Activated CD4-positive, alpha-beta T cell treated with anti-CD3 and anti-CD28 coated beads, Interleukin-2, amount 10 ng/mL, durations not matched to agents 24 days and 14 days (primary cell): ENCODE measurements around the gene PAM16. TPM values are rescaled to one million over a fixed set of nuclear protein-coding genes. Genes with fewer than 3 reads are reported as not detected.
A peak's percentile ranks its signal among the peaks of the same experiment; 100 is the strongest.

Experiments used
- DNase-seq: peaks from one replicate; pipeline ENCODE4 v3.0.0; 2022
- H3K27ac Mint-ChIP-seq: one replicate; pipeline ENCODE4 v1.8.0; 2022; ENCODE audit warnings: mild to moderate bottlenecking, mixed read lengths
- H3K27me3 Mint-ChIP-seq: one replicate; pipeline ENCODE4 v1.8.0; 2022; ENCODE audit warnings: mixed read lengths
- H3K36me3 Mint-ChIP-seq: one replicate; pipeline ENCODE4 v1.8.0; 2022; ENCODE audit warnings: low read depth, mild to moderate bottlenecking, mixed read lengths
- H3K4me1 Mint-ChIP-seq: one replicate; pipeline ENCODE4 v1.8.0; 2021; ENCODE audit warnings: mixed read lengths
- H3K4me3 Mint-ChIP-seq: one replicate; pipeline ENCODE4 v1.8.0; 2022; ENCODE audit warnings: mild to moderate bottlenecking, moderate library complexity, mixed read lengths
- H3K9me3 Mint-ChIP-seq: one replicate; pipeline ENCODE4 v1.8.0; 2021; ENCODE audit warnings: mixed read lengths
- intact Hi-C: fragments of 100-400 bp; cut with micrococcal nuclease; formaldehyde crosslinking; loops from one replicate; pipeline ENCODE4 v1.15.1; 2023
- total RNA-seq: library from RNA; stranded (reverse); gene quantifications from 2 replicates; pipeline ENCODE4 v1.2.3, GENCODE V29; 2022

Gene PAM16
- total RNA-seq, 1 donor from 2014 or later: 104 TPM

DNA sequence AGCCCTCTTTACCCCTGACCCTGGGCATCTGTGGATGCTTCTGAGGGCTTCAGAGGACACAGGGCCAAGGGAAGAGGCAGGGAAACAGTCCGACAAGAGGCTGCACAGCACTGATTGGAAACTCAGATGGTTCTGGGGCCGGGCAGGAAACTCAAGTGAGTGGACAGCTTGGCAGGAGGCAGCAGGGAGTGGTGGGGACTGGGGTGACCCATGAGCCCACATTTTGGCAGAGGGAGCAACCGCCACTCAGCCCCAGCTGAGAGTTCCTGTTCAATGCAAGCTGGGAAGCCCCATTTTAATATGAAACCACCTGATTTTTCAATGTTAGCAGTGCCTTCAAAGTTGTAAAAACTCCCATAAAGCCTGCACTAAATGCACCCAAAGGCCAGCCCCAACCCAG is 19.0 kb upstream of the PAM16 start:
- Mint-ChIP-seq H3K36me3 (peaks cover 5% of the 10 kb centered on the region), H3K9me3 (no peaks in the 10 kb centered on the region), H3K27ac (no peak overlapping the region), H3K4me1 (no peaks in the 10 kb centered on the region), H3K4me3 (no peak overlapping the region), H3K27me3 (no peaks in the 10 kb centered on the region)
- intact Hi-C loops: loop anchor here (5.0 kb wide), 1 partner anchor 47 kb away; the partner anchor contains the start of gene CORO7
- DNase-seq: no peak

DNA sequence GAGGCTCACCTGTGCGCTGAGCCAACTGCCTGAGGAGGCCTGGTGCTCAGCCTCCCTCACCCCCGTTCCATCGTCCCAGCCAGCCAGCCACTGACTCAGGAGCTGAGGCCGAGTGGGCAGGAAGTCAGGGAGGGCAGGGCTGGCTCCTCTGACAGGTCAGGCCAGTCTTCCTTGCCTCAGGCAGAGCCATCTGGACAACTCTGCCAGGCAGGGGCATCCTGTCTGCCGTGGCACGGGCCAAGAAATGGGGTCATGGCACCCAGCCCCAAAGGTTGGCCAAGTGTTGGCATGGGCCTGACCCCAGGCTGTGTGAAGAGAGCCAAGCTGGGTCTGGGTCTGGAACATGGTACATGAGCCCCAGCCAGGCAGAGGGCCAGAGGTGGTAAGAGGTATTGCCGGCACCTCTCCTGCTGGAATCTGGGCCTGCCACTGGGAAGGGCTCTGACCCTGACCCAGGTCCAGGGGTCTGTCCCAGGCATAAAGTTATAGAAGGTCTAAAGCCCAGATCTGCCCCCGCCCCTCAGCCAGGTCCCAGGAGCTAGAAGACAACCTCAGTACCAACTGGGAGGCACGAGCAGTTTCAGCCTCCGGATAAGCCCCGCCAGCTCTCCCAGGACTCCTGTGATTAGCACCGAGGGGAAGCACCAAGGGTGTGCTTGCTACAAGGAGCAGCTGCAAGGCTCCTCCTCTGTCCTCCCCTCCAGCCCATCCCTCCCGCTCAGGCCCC is 18.0 kb upstream of the PAM16 start:
- intact Hi-C loops: no loop called here
- H3K4me1 Mint-ChIP-seq: no peaks in the 10 kb centered on the region
- DNase-seq: no peak
- no peaks in the 10 kb centered on the region for H3K27me3 Mint-ChIP-seq
- no peak overlapping the region for H3K27ac Mint-ChIP-seq
- H3K4me3 Mint-ChIP-seq: no peak overlapping the region
- H3K36me3 Mint-ChIP-seq: peaks cover 5% of the 10 kb centered on the region
- no peaks in the 10 kb centered on the region for H3K9me3 Mint-ChIP-seq

DNA sequence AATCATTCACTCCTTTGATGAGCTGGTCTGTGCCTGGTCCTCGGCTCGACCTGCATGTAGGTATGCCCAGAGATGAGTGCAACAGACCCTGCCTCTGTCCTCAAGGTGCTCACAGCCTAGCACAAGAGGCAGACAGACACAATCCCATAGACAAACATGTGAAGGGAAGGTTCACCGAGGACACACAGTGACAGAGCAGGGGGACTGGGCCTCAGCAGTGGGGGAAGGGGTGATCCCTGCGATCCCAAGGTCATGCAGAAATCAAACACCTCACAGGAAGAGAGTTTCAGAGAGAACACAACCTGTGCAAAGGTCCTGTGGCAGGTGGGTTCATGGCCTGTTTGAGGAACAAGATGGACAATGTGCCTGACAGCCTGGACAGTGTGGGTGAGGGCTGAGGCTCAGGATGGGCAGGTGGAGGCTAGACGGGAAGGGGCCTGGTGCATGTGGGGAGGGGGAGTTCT is 16.3 kb upstream of the PAM16 start:
- peak overlapping the region; percentile 5 for H3K27ac Mint-ChIP-seq
- no peaks in the 10 kb centered on the region for H3K9me3 Mint-ChIP-seq

DNA sequence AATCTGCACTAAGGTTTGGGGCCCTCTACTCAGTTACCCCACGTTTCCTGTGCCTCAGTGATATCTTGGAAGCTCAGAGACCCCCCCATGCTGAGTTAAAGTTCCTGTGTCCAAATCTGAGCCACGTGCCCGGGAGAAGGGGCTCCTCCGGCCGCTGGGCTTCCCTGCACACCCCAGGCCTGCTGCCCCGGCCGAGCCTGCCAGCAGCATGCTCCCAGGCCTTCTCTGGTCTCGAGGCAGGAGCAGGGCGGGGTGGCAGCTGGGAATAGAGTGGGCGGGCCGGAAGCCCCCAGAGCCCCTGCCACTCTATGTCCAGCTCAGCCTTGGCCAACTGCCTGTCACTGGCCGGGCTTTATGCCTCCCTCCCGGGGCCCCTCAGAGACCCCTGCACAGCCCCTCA is 14.9 kb upstream of the PAM16 start:
- Mint-ChIP-seq H3K4me1 (no peaks in the 10 kb centered on the region), H3K36me3 (peaks cover 21% of the 10 kb centered on the region), H3K4me3 (no peak overlapping the region), H3K9me3 (no peaks in the 10 kb centered on the region), H3K27me3 (no peaks in the 10 kb centered on the region), H3K27ac (no peak overlapping the region)
- no peak for DNase-seq
- intact Hi-C loops: no loop called here

More for the DNA sequence above, 16.3 kb upstream of the PAM16 start:
- intact Hi-C loops: no loop called here
- DNase-seq: no peak
- no peaks in the 10 kb centered on the region for H3K4me1 Mint-ChIP-seq
- peaks cover 18% of the 10 kb centered on the region for H3K36me3 Mint-ChIP-seq
- H3K4me3 Mint-ChIP-seq: no peak overlapping the region
- H3K27me3 Mint-ChIP-seq: no peaks in the 10 kb centered on the region

DNA sequence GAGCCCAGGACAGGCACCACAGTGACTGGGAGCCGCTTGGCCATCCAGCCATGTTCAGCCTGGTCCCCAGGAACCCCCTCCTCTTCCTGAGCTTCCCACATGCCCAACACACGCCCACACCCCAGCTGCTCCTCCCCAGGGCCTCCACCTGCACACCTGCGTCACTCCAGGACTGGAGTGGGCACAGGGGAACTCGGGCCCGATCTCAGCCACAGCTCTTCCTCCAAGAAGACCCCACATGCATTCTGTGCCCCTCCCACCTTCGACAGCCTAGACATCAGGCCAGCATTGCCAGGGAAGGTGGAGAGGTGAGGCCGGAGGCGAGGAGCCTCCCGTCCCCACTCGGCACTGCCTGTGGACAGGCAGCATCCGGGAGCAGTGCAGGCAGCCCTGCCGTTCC is 14.5 kb upstream of the PAM16 start:
- H3K9me3 Mint-ChIP-seq: no peaks in the 10 kb centered on the region
- no peaks in the 10 kb centered on the region for H3K4me1 Mint-ChIP-seq
- H3K27ac Mint-ChIP-seq: no peak overlapping the region
- no peak overlapping the region for H3K4me3 Mint-ChIP-seq
- intact Hi-C loops: no loop called here
- DNase-seq: no peak
- no peaks in the 10 kb centered on the region for H3K27me3 Mint-ChIP-seq
- H3K36me3 Mint-ChIP-seq: peaks cover 25% of the 10 kb centered on the region

DNA sequence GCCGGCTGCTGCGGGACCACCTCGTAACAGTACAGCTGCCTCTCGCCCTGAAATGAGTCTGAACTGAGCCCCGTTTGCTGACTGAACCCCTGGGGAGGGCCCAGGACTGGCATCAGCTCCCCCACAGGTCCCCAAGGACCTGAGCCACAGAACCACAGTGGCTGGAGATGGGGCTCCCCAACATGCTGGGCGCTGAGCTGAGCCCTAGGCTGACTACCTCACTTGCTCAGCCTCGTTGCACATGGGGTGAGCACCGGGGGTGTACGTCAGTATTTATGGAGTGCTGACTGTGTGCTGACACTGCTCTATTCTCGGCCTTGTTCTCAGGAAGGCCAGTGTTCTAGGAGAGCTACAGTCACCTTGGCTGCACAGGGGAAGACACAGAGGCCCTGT is 13.9 kb upstream of the PAM16 start:
- H3K27me3 Mint-ChIP-seq: no peaks in the 10 kb centered on the region
- no peak overlapping the region for H3K27ac Mint-ChIP-seq
- no peaks in the 10 kb centered on the region for H3K4me1 Mint-ChIP-seq
- H3K4me3 Mint-ChIP-seq: no peak overlapping the region
- H3K36me3 Mint-ChIP-seq: peaks cover 27% of the 10 kb centered on the region
- no peaks in the 10 kb centered on the region for H3K9me3 Mint-ChIP-seq
- no peak for DNase-seq
- intact Hi-C loops: no loop called here

DNA sequence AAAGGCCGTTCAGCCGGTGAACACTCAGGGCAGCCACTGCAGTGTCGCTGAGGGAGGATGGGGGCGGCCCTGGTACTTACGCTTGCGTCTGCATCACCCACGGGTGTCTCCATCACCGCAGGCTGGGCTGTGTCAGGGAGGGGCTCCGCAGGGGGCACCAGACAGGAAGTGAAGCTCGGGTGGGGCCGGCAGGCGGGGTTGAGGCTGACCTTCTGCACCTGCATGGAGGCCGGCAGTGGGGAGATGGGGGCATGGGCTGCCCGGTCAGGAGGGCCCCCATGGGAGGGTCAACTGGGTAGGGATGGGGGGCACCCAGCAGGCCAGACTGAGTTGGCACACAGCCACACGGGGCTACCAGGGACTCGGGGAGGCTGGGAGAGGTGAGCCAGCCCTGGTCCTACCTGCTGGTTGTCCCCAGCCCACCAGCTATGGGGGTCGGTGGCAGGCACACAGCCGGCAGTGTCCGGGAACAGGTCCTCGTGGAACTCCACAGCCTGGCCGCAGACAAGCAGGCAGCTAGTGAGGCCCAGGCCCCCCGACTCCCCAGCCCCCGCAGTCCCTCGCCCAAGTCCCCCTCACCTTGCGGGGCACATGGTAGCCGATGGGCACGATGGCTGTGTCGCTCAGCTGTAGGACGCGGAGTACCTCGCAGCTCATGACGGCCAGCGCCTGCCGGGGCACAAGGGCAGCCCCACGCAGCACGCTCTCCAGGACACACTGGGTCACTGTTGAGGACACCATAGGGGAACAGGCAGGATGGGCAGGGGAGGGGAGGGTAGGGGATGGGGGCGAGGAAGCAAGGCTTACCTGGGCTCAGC is 13.3 kb upstream of the PAM16 start:
- Mint-ChIP-seq H3K27me3 (no peaks in the 10 kb centered on the region), H3K36me3 (peaks cover 29% of the 10 kb centered on the region), H3K27ac (no peak overlapping the region), H3K9me3 (no peaks in the 10 kb centered on the region), H3K4me3 (no peak overlapping the region), H3K4me1 (no peaks in the 10 kb centered on the region)
- intact Hi-C loops: no loop called here
- DNase-seq: no peak

DNA sequence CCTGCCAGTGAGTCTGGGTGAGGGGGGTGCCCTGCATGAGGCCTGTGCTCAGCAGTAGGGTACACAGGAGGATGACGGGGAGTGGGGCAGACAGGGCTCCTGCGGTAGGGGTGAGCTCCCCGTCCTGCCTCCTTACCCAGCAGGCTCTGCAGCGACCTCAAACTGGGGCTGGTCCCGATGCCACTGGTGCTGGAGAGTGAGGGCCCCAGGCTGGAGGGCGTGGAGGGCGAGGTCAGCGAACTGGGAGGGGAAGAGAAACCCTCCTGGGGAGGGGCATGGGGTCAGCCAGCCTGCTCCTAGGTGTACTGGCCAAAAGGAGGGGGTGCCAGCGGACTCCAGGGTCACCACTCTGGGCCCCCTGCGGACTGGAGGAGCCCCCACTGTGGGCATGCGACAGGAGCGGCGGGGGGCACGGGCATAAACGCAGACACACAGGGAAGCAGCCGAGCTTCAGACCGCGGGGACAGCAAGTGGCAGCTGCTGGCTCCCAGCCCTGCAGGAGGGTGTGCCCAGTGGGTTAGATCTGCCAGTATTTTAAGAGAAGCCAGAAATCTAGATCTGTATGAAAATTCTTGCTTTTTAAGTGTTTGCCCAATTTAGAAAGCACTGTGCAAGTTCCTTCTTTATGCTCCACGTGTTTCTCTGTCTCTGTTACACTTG is 11.5 kb upstream of the PAM16 start:
- no peak for DNase-seq
- Mint-ChIP-seq H3K4me3 (no peak overlapping the region), H3K36me3 (peaks cover 31% of the 10 kb centered on the region), H3K9me3 (no peaks in the 10 kb centered on the region), H3K27ac (no peak overlapping the region), H3K27me3 (no peaks in the 10 kb centered on the region), H3K4me1 (no peaks in the 10 kb centered on the region)
- intact Hi-C loops: no loop called here

DNA sequence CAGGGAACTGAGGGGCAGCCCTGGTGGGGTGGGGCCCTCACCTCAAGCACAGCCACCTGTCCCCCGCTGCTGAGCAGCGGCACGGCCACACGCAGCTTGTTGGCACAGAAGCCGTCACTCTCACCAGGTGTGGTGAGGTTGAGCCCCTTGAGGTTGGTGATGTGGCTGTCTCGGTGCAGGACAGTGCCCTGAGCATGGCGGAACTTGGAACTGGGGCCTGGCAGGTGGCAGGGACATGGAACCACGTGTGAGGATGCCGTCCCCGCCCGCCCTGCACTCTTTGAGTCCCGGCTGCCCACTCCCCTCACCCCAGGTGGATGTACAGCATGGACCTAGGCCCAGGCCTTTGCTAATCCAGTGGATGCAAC is 10.8 kb upstream of the PAM16 start:
- H3K4me3 Mint-ChIP-seq: no peak overlapping the region
- no peaks in the 10 kb centered on the region for H3K9me3 Mint-ChIP-seq
- no peak overlapping the region for H3K27ac Mint-ChIP-seq
- no peaks in the 10 kb centered on the region for H3K4me1 Mint-ChIP-seq
- peaks cover 35% of the 10 kb centered on the region for H3K36me3 Mint-ChIP-seq
- DNase-seq: no peak
- intact Hi-C loops: loop anchor here (2.0 kb wide), 1 partner anchor 41 kb away; no protein-coding TSS in a partner anchor
- H3K27me3 Mint-ChIP-seq: no peaks in the 10 kb centered on the region

DNA sequence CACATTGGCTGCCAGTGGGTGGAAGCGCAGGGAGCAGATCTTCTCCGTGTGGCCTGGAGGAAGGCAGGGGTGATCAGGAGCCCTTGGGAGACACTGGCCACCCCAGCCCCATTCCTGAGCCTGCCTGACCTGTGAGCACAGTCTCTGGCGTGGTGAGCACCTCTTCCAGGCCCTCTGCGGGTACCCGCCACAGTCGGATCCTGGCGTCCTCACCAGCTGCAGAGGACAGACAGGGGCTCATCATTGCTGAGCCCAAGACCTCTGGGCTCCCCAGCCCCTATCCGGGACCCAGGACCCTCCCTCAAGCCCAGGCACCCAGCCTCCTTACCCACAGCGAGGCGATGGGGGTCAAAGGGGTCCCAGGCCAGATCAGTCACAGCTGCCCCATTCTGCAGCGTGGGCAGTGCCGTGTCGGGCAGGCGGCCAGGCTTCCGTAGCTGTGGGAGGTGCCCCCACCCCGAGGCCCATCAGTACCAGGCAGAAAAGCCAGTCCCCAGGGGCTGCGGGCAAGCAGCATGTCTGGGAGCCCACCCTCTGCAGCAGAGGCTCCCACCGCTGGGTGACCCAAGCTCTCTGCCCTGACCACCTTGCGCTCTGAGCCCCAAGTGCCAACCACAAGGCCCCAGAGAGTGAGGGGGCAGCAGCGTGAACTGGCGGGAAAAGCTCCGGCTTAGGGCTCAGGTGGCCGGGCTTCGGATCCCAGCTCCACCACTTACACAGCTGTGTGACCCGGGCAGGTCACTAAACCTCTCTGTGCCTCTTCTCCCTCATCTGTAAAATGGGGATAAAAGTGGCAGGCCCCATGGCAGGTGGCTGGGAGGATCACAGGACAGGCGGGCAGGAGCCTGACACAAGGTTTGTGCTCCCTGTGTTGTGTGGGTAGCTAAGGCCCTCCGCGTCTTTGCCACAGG is 10.2 kb upstream of the PAM16 start:
- Mint-ChIP-seq H3K9me3 (no peaks in the 10 kb centered on the region), H3K27me3 (no peaks in the 10 kb centered on the region), H3K4me3 (no peak overlapping the region), H3K4me1 (no peaks in the 10 kb centered on the region), H3K36me3 (peaks cover 35% of the 10 kb centered on the region), H3K27ac (no peak overlapping the region)
- intact Hi-C loops: loop anchor here (2.0 kb wide), 1 partner anchor 42 kb away; no protein-coding TSS in a partner anchor
- DNase-seq: no peak

DNA sequence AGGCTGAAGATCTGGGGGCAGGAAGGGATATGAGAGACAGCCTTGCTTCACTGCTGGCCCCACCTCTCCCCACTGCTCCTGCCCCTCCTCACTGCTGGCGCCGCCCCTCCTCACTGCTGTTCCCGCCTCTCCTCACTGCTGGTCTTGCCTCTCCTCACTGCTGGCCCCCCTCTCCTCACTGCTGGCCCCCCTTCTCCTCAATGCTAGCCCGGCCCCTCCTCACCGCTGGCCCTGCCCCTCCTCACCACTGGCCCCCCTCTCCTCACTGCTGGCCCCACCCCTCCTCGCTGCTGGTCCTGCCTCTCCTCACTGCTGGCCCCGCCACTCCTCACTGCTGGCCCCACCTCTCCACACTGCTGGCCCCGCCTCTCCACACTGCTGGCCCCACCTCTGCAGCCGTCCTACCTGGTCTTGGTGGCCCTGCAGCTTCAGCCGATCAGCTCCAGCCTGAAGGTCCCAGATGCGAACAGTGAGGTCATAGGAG is 9.5 kb upstream of the PAM16 start:
- H3K27ac Mint-ChIP-seq: no peak overlapping the region

DNA sequence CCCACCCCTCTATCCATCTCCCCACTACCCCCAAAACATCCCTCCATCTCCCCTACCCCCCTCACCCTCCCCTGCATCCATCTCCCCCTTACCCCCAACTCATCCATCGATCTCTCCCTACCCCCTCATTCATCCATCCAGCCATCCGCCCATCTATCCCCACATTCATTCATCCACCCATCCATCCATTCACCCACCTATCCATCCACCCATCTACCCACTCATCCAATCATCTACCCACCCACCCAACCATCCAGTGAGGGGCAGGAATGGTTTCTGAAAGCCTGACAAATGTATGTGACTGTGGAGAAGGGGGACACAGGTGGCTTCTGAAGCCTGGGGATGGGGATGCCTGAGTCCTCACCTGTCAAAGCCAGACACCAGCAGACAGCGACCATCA is 8.8 kb upstream of the PAM16 start:
- Mint-ChIP-seq H3K27ac (no peak overlapping the region), H3K27me3 (no peaks in the 10 kb centered on the region), H3K36me3 (peaks cover 33% of the 10 kb centered on the region), H3K9me3 (no peaks in the 10 kb centered on the region), H3K4me3 (no peak overlapping the region), H3K4me1 (no peaks in the 10 kb centered on the region)
- intact Hi-C loops: loop anchor here (2.0 to 10.0 kb wide), 2 partner anchors 43 to 115 kb away; partner anchors contain the start of genes HMOX2 and NMRAL1
- no peak for DNase-seq

More for the DNA sequence above, 9.5 kb upstream of the PAM16 start:
- no peak overlapping the region for H3K4me3 Mint-ChIP-seq
- peaks cover 34% of the 10 kb centered on the region for H3K36me3 Mint-ChIP-seq
- no peaks in the 10 kb centered on the region for H3K9me3 Mint-ChIP-seq
- DNase-seq: peak; percentile 72
- intact Hi-C loops: loop anchor here (2.0 kb wide), 1 partner anchor 42 kb away; no protein-coding TSS in a partner anchor
- no peaks in the 10 kb centered on the region for H3K27me3 Mint-ChIP-seq
- no peaks in the 10 kb centered on the region for H3K4me1 Mint-ChIP-seq
